SK-N-MC (cell line): Measurements from ENCODE around the gene KCTD4.

Source experiments
- EZH2 ChIP-seq: fragments of 200-600 bp; sonication (generic); IDR thresholded peaks from one replicate; pipeline ENCODE4 v1.6.1; 2017; ENCODE audit warnings: antibody characterized with exemption
- POLR2AphosphoS5 ChIP-seq: IDR thresholded peaks from 2 replicates; pipeline ENCODE4 v1.6.1; 2012; ENCODE audit warnings: mild to moderate bottlenecking, low read depth, low read length, borderline replicate concordance

DNA sequence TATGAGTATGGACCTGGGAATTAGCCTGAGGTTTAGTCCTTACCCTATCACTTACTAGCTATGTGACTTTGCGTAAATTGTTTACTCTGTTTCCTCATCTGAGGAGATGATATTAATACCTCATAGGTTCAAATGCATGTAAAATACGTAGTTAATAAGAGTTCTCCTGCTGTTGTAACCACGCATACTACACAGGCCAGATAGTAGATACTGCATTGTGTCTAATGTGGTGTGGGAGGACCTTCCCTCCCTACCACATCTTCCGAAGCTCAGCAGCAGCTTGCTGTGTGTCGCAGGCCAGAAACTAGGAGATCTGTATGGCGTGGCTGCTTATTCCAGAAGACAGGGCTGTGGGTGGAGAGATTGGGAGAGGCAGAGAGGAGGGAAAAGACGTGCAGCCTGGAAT lies 57.5 kb downstream of the KCTD4 start:
- TF ChIP-seq POLR2AphosphoS5 (no peak), EZH2 (no peak)
